NOMO-1 treated with dmso at 0.1 percent for 144 hours (cell line): Measurements from ENCODE around the gene GPR42.
"Not testable (repeated sequence)": the region's sequence is repeated elsewhere in the genome, so short reads cannot be mapped to it uniquely, and the experiment has no call there.

ENCODE experiments used
- DNase-seq: peaks from one replicate; lab custom pipeline; 2025; ENCODE audit not compliant: unreplicated experiment; lab: John Stamatoyannopoulos, UW

Gene GPR42

DNA sequence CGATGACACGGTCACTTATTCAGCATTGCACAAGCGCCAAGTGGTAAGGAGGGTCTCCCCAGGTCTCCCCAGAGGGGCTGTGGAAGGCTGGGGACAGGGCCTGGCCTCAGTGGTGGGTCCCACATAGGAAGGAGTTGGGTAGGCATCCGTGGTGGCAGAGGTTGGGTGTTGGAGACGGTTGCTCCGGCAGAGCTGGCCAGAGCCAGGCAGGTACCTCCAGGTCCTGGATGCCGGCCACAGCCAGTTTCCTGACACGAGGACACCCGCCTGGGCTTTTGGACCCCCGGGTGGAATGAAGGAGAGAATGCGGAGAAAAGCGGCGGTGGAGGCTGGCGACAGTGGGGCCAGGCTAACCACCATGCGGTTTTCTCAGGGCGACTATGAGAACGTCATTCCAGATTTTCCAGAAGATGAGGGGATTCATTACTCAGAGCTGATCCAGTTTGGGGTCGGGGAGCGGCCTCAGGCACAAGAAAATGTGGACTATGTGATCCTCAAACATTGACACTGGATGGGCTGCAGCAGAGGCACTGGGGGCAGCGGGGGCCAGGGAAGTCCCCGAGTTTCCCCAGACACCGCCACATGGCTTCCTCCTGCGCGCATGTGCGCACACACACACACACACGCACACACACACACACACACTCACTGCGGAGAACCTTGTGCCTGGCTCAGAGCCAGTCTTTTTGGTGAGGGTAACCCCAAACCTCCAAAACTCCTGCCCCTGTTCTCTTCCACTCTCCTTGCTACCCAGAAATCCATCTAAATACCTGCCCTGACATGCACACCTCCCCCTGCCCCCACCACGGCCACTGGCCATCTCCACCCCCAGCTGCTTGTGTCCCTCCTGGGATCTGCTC, 24.4 kb upstream of the GPR42 start:
- no peak for DNase-seq

DNA sequence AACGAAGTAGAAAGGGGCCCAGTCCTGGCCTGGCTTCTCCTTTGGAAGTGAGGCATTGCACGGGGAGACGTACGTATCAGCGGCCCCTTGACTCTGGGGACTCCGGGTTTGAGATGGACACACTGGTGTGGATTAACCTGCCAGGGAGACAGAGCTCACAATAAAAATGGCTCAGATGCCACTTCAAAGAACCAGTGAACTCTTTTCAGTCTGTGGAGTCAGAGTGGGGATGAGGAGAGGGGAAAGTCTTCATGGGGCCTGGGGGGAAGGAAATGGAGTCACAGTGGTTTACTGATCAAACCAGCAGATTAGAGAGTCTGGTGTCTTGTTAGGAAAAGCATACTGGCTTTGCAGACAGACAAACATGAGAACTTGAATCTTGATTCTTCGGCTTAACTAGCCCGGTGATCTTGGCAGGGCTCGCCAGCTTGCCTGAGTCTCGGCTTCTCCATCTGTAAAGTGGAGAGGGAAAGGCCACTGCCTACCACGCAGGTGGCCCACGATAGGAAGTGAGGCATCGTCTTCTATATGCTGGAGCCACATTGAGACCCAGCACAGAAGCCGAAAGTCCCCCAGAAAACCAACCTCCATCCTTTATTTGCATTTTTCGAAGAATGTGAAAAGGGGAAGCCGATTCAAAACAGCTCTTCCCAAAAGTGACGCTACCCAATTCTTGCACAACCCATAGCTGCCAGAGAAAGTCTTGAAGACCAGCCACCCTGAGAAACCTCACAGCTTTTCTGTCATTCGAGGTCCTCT, 23.5 kb upstream of the GPR42 start, which contains the start of gene FFAR1:
FFAR1 (plus strand) TSS at position 732 of the 759 bp plus-strand sequence. CDS start 3,650 bp downstream, outside the sequence.
- DNase-seq, result peak; percentile 74

DNA sequence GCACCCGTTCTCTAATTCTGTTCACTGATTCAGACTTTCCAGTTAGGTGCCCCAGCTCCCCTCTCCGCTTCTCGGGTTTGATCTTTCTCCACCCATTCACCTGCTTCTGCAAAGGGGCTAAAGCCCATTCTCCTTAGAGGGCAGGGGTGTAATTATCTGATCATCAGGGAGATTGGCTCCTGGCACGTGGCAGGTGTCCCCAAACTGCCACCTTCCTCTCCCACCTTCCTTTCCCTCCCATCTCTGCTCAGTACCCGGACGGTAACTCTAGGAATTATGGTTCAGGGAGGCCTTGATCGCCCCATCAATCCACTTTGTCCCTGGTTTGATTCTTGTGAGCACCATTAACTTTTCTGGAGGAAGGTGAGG, 23.0 kb upstream of the GPR42 start:
- DNase-seq, result no peak

DNA sequence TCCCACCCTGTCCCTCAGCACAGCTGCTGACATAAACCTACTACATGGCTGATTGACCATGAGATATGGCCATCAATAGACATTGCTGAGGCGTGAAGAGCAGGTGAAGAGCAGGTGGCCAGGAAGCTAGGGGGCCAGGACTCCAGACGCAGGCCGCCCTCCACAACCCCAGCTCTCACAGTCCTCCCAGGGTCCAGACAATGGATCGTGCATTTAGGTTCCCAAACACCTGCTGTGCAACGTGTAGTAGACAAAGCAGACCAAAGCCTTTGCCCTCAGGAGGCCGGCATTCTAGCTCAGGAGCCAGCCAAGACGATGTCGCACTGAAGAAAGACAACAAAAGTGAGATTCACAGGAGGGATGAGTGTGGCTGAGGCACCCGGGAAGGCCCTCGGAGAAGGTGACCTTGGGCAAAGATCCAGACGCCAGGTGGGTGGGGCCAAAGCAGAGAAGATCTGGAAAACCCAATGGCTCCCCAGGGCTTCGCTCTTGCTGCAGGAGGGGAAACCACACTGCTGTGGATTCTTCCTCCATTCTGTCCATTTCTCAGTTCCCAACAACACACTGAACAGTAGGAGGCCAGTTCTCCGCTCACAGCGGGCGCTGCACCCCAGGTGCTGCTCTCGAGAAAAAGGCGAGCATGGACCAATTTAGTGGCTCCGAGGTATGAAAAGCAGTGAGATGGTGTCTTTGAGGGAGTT, 21.8 kb upstream of the GPR42 start:
- no peak for DNase-seq

DNA sequence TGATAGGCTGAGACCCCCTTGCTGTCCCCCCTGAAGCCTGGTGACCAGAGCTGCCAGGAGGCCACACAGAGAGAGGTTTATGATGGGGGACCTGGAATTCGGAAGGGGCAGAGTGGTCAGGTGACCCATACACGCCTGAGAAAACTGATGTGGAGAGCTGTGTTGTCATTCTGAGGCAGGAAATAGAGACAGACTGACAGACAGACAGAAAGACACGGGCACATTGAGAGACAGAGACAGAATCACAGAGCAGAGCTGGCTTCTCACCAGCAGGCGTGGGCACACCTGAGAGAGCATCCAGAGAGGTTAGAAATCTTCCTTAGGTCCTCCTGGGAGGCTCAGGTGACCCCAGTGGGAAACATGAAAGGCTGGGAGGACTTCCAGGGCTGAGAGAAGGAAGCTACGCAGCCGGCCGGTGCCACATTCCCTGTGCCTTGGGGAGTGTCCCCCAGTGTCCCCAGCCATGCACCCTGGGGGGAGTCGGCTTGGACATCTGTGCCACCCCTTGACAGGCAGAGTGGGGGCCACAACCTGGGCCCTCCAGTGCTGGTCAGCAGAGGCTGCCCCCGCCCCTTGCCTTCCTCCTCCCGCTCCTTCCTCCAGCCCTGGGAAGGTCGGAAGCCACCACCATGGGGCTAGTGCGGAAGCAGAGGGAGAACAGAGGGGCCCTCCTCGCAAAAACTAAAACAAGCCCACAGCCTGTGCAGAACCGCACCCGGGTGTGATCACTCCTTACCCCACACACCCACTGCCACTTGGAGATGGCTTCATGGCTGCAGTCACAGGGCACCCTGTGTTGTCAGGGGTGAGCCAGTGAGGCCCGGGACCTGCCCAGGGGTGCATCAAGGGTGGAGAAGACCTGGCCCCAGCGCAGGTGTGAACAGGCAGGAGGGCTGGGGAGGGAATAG, 21.0 kb upstream of the GPR42 start:
- DNase-seq, result no peak

DNA sequence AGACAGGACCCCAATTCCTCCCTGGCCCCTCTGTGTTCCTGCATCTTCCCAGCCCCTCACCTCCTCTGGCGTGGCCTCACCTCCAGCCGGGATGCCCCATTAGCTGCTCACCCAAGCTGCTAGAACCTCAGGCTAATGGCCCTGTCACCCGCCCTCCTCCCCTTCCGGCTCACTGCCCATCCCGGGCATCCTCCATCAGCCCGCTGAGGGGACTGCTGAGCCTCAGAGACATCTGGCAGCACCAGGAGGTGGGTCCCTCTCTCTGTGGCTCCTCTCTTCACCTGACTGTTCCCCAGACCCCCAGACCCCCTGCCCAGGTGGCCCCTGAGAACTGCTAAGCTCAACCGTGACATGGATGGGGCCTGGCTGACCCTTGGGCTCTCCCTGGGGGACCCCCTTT, 20.3 kb upstream of the GPR42 start:
- no peak for DNase-seq

DNA sequence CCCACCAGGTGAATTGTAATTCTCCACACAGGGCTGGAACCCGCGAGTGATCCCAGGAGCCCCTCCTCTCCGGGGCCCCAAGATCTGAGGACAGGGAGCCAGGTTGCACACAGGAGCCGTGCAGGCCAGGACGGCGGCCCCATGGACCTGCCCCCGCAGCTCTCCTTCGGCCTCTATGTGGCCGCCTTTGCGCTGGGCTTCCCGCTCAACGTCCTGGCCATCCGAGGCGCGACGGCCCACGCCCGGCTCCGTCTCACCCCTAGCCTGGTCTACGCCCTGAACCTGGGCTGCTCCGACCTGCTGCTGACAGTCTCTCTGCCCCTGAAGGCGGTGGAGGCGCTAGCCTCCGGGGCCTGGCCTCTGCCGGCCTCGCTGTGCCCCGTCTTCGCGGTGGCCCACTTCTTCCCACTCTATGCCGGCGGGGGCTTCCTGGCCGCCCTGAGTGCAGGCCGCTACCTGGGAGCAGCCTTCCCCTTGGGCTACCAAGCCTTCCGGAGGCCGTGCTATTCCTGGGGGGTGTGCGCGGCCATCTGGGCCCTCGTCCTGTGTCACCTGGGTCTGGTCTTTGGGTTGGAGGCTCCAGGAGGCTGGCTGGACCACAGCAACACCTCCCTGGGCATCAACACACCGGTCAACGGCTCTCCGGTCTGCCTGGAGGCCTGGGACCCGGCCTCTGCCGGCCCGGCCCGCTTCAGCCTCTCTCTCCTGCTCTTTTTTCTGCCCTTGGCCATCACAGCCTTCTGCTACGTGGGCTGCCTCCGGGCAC, 19.3 kb upstream of the GPR42 start:
- no peak for DNase-seq

DNA sequence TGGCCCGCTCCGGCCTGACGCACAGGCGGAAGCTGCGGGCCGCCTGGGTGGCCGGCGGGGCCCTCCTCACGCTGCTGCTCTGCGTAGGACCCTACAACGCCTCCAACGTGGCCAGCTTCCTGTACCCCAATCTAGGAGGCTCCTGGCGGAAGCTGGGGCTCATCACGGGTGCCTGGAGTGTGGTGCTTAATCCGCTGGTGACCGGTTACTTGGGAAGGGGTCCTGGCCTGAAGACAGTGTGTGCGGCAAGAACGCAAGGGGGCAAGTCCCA, 18.8 kb upstream of the GPR42 start:
- DNase-seq, result no peak

DNA sequence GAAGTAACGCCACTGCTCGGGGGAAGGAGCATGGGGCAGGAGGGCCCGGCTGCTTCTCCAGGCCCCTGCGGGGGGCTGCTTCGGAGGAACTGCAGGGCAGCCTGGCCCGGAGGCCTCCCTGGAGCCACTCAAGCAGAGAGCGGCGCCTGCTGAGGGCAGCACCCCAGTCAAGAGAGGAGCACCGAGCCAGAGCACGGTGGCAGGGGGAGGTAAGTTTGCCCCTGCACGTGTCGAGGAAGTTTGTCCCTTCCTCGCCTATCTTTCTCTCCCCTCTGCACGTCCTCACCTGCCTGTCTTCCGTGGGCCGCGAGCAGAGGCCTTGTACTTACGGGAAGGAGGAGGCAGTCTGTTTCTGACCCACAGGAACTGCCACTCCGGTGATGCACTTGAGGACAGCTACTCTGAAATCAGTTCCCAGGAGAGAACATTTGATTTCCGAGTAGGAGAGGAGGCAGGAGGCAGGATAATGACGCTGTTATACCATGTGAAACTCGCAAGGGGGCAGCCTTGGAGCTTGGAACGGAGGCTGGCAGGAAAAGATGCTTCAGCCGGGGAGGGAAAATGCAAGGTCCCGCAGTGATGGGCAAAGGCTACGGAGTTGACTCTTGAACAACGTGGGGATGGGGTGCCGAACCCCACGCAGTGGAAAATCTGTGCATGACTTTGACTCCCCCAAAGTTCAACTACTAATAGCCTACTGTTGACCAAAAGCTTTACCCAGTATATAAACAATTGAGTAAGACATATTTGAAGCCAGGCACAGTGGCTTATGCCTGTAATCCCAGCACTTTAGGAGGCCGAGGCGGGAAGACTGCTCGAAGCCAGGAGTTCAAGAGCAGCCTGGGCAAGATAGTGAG, 18.2 kb upstream of the GPR42 start:
- DNase-seq, result peak; percentile 51

DNA sequence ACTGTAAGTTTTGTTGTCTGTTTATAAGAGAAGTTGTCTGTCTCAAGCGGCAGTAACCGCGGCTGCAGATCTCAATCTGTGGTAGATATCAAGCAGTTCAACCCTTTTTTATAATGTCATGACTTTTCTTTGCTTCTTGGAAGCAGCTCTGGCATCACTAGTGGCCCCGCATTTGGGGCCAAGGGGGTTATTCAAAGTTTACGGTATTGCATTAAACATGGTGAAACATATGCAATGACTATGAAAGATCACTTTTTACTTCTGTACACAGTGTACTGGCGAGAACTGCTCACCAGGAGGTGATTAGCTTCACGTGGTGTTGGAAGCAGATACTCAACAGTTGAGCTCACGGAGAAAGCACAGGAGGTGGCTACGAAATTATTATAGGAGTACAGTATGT, 17.2 kb upstream of the GPR42 start:
- DNase-seq, result no peak

DNA sequence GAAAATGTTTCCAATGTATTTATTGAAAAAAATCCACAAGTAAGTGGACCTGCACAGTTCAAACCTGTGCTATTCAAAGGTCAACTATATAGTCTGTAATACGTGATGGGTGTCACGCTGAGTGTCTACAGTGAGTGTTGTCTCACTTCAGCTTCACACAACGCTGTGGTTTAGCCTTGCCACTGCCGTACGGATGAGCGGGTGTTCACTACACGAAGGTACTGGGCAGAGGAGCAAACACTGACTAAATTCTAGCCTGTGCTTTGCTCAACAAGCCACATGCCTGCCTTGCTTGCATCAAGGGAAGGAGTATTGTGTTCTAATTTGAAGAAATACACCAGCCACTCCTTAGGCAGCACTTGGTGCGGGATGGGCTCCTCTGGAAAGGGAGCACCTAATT, 16.0 kb upstream of the GPR42 start:
- no peak for DNase-seq

DNA sequence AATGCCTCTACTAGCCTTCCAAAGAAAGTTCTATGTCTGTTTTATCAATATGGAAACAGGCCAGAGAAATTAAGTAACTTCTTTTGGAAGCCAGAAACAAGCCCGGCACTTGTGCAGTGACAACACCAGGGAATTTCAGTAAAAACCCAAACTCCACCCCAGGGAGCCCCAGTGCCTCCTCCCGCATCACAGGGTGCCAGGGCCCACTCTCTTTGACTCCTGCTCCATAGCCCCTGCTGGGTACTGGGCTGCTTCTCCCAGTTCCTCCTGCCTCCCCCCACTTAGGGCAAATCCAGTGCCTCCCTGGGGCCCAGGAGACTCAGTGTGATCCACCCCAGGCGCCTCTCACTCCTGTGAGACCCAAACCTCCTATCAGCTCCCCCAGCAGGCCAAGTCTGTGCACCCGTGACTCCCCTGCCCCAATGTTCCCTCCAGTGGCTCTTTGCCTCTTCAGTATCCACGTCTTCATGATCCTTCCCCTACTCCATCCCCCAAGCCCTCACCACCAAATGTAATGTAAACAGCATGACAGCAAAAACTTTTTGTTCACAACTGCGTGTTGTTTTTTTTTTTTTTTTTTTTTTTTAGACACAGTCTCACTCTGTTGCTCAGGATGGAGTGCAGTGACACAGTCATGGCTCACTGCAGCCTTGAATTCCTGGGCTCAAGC, 14.9 kb upstream of the GPR42 start:
- DNase-seq, result no peak

DNA sequence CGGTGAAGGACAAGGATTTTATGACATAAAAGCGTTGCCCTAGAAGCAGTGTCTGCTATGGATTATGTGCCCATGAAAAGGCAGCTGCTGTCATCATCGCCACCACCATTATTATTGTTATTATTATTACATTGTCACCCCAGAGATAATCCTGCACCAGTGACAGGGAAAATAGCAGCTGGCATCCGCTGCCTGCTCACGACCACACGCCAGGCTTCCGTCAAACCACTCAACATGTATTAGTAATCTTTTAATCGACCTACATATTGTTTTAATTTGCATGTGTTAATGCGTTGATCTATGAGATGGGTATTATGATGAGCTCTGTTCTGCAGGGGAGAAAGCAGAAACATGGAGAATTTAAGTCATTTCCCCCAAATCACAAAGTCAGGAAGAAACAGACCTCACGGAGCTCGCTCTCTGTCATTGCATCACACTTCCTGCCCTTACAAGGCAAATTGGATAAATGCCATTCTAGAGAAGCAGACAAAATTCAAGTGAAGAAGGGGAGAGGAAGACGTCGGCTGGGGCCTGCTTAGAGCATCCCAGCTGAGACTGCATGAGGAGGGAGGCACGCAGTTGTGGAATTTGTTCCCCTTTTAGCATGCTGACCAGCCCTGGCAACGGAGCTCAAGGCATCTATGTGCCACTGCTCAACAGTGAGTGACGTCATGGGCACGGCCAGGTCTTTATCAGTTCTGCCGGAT, 12.8 kb upstream of the GPR42 start, which contains the start of gene FFAR3:
FFAR3 (plus strand) TSS at position 594 of the 707 bp plus-strand sequence. CDS start 431 bp downstream, outside the sequence.
- peak; percentile 80 for DNase-seq

DNA sequence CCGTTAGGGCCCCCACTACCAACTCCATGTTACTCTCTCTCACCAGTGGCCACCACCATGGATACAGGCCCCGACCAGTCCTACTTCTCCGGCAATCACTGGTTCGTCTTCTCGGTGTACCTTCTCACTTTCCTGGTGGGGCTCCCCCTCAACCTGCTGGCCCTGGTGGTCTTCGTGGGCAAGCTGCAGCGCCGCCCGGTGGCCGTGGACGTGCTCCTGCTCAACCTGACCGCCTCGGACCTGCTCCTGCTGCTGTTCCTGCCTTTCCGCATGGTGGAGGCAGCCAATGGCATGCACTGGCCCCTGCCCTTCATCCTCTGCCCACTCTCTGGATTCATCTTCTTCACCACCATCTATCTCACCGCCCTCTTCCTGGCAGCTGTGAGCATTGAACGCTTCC, 12.0 kb upstream of the GPR42 start:
- DNase-seq, result not testable (repeated sequence)

DNA sequence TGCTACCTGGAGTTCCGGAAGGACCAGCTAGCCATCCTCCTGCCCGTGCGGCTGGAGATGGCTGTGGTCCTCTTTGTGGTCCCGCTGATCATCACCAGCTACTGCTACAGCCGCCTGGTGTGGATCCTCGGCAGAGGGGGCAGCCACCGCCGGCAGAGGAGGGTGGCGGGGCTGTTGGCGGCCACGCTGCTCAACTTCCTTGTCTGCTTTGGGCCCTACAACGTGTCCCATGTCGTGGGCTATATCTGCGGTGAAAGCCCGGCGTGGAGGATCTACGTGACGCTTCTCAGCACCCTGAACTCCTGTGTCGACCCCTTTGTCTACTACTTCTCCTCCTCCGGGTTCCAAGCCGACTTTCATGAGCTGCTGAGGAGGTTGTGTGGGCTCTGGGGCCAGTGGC, 11.5 kb upstream of the GPR42 start:
- DNase-seq, result not testable (repeated sequence)

DNA sequence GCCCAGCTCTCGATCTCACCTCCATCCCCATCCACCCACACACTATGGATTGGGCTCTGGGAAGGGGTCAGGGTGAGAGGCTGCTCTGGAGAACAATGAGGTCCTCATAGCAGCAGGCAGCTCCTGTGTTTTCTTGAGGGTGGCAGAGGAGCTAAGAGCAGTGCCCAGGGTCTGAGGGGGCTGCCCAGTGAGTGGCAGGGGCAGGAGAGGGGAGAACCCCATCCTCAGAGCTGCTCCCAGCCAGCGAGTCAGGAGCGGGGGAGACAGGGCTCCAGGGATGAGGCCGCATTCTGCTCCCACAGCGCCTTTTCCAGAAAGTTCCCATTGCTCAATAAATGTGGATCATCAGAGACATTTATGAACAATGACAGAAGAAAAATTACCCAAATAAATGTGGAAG, 10.8 kb upstream of the GPR42 start:
- DNase-seq, result not testable (repeated sequence)

DNA sequence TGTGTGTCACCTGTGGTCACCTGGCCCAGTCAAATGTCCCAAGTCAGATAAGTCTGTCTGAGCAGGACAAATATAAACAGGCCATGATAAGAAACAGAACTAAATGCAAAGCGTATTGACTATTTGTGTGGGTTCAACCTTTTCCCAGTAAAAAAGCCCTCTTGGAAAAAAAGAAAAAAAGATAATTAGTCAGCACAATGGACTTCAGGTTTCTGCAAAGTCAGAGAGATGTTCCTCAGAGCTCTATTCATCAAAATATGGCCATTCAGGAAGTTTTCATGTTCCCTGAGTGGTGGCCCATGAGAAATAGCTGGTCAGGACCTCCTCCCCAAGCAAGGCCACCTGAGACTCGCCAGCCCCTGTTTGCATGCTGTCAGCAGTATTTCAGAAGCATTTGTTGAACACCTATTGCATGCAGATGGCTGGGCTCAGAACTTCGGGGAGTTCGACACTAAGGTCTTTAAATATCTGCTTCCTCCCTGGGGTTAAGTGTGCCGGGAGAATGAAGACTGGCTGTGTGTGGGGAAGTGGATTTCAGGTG, 9.9 kb upstream of the GPR42 start:
- no peak for DNase-seq
